ENCODE measurements around the gene KCNIP1. TPM values are rescaled to one million over a fixed set of nuclear protein-coding genes. Genes with fewer than 3 reads are reported as not detected.

KCNIP1 gene
- total and polyA plus RNA-seq, 10 of the 15 experiments (the other 5 are each of a cell fraction or from before 2014, with no cell fraction given), result not detected

- peaks cover 0 to 6% of the 10 kb centered on the region in 2 experiments for H3K27me3 ChIP-seq (replicated peaks in 1 of 2; ENCODE audit: control insufficient read depth in 2 of 2, insufficient read depth in 2 of 2, low read length in 1 of 2)
- no peak overlapping the region for H3K4me3 ChIP-seq
- POLR2A ChIA-PET, result interaction anchor here (0.6 kb wide), 1 partner anchor 632 kb away, joined by 3 read pairs; no protein-coding TSS in a partner anchor
- no peak overlapping the region for H2AFZ ChIP-seq (ENCODE audit: control insufficient read depth, low read depth, low read length)
- no TSS peak for BruUV-seq (replicated peaks)
- no peaks in the 10 kb centered on the region for H3K79me2 ChIP-seq (ENCODE audit: control insufficient read depth, insufficient read depth, low read length)
- RAD21 ChIA-PET (ENCODE audit: unreplicated experiment), result no interaction called here
- H3K36me3 ChIP-seq (ENCODE audit: control insufficient read depth in 2 of 2, insufficient read depth in 2 of 2, low read length in 1 of 2), result no peaks in the 10 kb centered on the region
- H3K4me2 ChIP-seq (ENCODE audit: control insufficient read depth, insufficient read depth), result no peak overlapping the region
- DNase-seq (ENCODE audit: low read depth, low spot score) (no peak), FAIRE-seq (no peak), ATAC-seq (no peak)
- TF ChIP-seq STAT1 (conservative IDR thresholded peaks at IDR 0.05) (no peak), RCOR1 (conservative IDR thresholded peaks at IDR 0.05; ENCODE audit: low read depth, low read length) (no peak), IRF3 (IDR thresholded peaks at IDR 0.05) (no peak), RELA (IDR thresholded peaks at IDR 0.05; ENCODE audit: borderline replicate concordance, partially characterized antibody) (no peak), MEF2B (IDR thresholded peaks at IDR 0.05; ENCODE audit: partially characterized antibody, poor library complexity, severe bottlenecking) (no peak), MEF2A (IDR thresholded peaks at IDR 0.05; ENCODE audit: insufficient read depth, low read depth, low read length) (no peak), E2F4 (IDR thresholded peaks at IDR 0.05; ENCODE audit: low read depth, low read length) (no peak), CBX5 (IDR thresholded peaks at IDR 0.05; ENCODE audit: low read depth) (no peak), KAT2A (conservative IDR thresholded peaks at IDR 0.05; ENCODE audit: control insufficient read depth, low read depth, low read length) (no peak)
- no peak overlapping the region for H3K9ac ChIP-seq (ENCODE audit: control insufficient read depth, insufficient read depth, low read length)
- H3K9me3 ChIP-seq (replicated peaks; ENCODE audit: control insufficient read depth, insufficient read depth, low read length), result peaks cover under 1% of the 10 kb centered on the region; the same call in 2 of the 3 replicates
- SMC1A ChIA-PET (ENCODE audit: uncharacterized antibody, unreplicated experiment), result no interaction called here
- no peak overlapping the region for H3K27ac ChIP-seq (ENCODE audit: control insufficient read depth, insufficient read depth)
- CTCF ChIA-PET, result interaction anchor here (0.6 to 1.4 kb wide), 2 partner anchors 60 to 415 kb away, joined by 3 read pairs; no protein-coding TSS in a partner anchor
- intact Hi-C loops (cut with micrococcal nuclease; ENCODE audit: unreplicated experiment) (no loop called here), in situ Hi-C loops (cut with MboI) (no loop called here)
- no peaks in the 10 kb centered on the region for H3K4me1 ChIP-seq (ENCODE audit: control insufficient read depth, insufficient read depth, low read length)
- no peaks in the 10 kb centered on the region; the same call in 1 of the 2 replicates for H4K20me1 ChIP-seq (ENCODE audit: control insufficient read depth, insufficient read depth)
- WGBS (ENCODE audit: insufficient coverage, insufficient replicate concordance, low lambda C conversion rate, missing lambda C conversion rate), result 33% methylated on average over 8 of the region's 8 CpGs
Observed at GRCh38 chr5:170570476-170570875, 66.7 kb downstream of the KCNIP1 start.

All from GM12878 (cell line).